Gastrocnemius medialis (tissue), 4 donors: ENCODE measurements around the gene SMYD3. TPM values are rescaled to one million over a fixed set of nuclear protein-coding genes. Genes with fewer than 3 reads are reported as not detected.
"Not testable (repeated sequence)": the region's sequence is repeated elsewhere in the genome, so short reads cannot be mapped to it uniquely, and the experiment has no call there.

Source experiments
- ATAC-seq, 2 donors: fragments of 150-250 bp; one replicate each; pipeline ENCODE4 v1.9.1; 2016
- DNase-seq, 2 donors: peaks; one replicate each; pipeline ENCODE4 v3.0.0-alpha.2; 2019
- H3K27ac ChIP-seq, 4 donors: fragments of 200-600 bp; sonication (generic); 1 replicate in 1 of 4; 2 replicates in 3 of 4; pipeline ENCODE4 v1.5.1; 2016 to 2018; ENCODE audit warnings: mild to moderate bottlenecking in 2 of 4, moderate library complexity in 1 of 4
- H3K27me3 ChIP-seq, 3 donors: fragments of 200-600 bp; sonication (generic) in 2 of 3; 1 replicate in 1 of 3; 2 replicates in 2 of 3; pipeline versions ENCODE4 v1.5.1 to v1.6.0; 2016 to 2019; ENCODE audit warnings: mild to moderate bottlenecking in 1 of 3, moderate library complexity in 1 of 3
- H3K36me3 ChIP-seq, 2 donors: fragments of 200-600 bp; sonication (generic) in 1 of 2; one replicate each; pipeline ENCODE4 v1.5.1; 2017 to 2018
- H3K4me1 ChIP-seq, 2 donors: fragments of 200-600 bp; sonication (generic) in 1 of 2; one replicate each; pipeline ENCODE4 v1.5.1; 2016 to 2017; ENCODE audit warnings: mild to moderate bottlenecking in 2 of 2
- H3K4me3 ChIP-seq, 4 donors: fragments of 200-600 bp; sonication (generic) in 3 of 4; 1 replicate in 1 of 4; 2 replicates in 3 of 4; pipeline ENCODE4 v1.5.1; 2016 to 2019; ENCODE audit warnings: mild to moderate bottlenecking in 2 of 4
- H3K9me3 ChIP-seq, 3 donors: fragments of 200-600 bp; sonication (generic) in 2 of 3; 1 replicate in 1 of 3; 2 replicates in 2 of 3; pipeline ENCODE4 v1.5.1; 2016 to 2019
- POLR2A ChIP-seq, 2 donors: fragments of 450-650 bp; IDR thresholded peaks; one replicate each; pipeline ENCODE4 v1.6.1; 2017; ENCODE audit warnings: antibody characterized with exemption in 2 of 2, mild to moderate bottlenecking in 2 of 2, moderate library complexity in 2 of 2
- in situ Hi-C, 4 donors: fragments of 200-750 bp; cut with MboI; loops; one replicate each; pipeline versions ENCODE4 v1.15.0 to v1.8.0; 2017; ENCODE audit warnings: low sequenced_read_pairs in 4 of 4
- intact Hi-C: fragments of 100-400 bp; cut with DNase I; formaldehyde crosslinking; loops from one replicate; pipeline ENCODE4 v1.15.1; 2023; ENCODE audit warnings: low total_unique reads
- total RNA-seq, 4 donors: library from RNA; depleted of rRNA; stranded (reverse); fragments of >200 nt; gene quantifications; one replicate each; pipeline versions ENCODE4 v1.1.0 to v1.2.3, GENCODE V29; 2016
- TF ChIP-seq, protein P1 (sequence below), 5 experiments: fragments of 450-650 bp in 3 of 5; fragments of 200-600 bp in 2 of 5; sonication (generic) in 2 of 5; IDR thresholded peaks in 4 of 5; conservative IDR thresholded peaks in 1 of 5; 1 replicate in 4 of 5; 2 replicates in 1 of 5; pipeline ENCODE4 v1.5.1; 2016 to 2019; ENCODE audit warnings: antibody characterized with exemption in 5 of 5, mild to moderate bottlenecking in 3 of 5, moderate library complexity in 3 of 5

The SMYD3 gene
- total RNA-seq, 4 donors from 2014 or later, result 4.4 to 10.3 (median 6.3) TPM

GRCh38 chr1:246077476-246077875 is 429.6 kb downstream of the SMYD3 start:
- no peak for TF ChIP-seq POLR2A (IDR thresholded peaks at IDR 0.05)
- TF ChIP-seq, protein P1, sequence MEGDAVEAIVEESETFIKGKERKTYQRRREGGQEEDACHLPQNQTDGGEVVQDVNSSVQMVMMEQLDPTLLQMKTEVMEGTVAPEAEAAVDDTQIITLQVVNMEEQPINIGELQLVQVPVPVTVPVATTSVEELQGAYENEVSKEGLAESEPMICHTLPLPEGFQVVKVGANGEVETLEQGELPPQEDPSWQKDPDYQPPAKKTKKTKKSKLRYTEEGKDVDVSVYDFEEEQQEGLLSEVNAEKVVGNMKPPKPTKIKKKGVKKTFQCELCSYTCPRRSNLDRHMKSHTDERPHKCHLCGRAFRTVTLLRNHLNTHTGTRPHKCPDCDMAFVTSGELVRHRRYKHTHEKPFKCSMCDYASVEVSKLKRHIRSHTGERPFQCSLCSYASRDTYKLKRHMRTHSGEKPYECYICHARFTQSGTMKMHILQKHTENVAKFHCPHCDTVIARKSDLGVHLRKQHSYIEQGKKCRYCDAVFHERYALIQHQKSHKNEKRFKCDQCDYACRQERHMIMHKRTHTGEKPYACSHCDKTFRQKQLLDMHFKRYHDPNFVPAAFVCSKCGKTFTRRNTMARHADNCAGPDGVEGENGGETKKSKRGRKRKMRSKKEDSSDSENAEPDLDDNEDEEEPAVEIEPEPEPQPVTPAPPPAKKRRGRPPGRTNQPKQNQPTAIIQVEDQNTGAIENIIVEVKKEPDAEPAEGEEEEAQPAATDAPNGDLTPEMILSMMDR (IDR thresholded peaks at IDR 0.05 in 4 of 5, conservative IDR thresholded peaks at IDR 0.05 in 1 of 5), result no peak
- H3K27me3 ChIP-seq, result no peaks in the 10 kb centered on the region
- ATAC-seq, result no peak
- DNase-seq, result no peak
- H3K36me3 ChIP-seq, result no peaks in the 10 kb centered on the region
- no peaks in the 10 kb centered on the region for H3K4me1 ChIP-seq
- H3K4me3 ChIP-seq, result no peak overlapping the region
- in situ Hi-C loops, result no loop called here
- no peaks in the 10 kb centered on the region for H3K9me3 ChIP-seq
- intact Hi-C loops, result no loop called here
- H3K27ac ChIP-seq, result no peak overlapping the region

DNA sequence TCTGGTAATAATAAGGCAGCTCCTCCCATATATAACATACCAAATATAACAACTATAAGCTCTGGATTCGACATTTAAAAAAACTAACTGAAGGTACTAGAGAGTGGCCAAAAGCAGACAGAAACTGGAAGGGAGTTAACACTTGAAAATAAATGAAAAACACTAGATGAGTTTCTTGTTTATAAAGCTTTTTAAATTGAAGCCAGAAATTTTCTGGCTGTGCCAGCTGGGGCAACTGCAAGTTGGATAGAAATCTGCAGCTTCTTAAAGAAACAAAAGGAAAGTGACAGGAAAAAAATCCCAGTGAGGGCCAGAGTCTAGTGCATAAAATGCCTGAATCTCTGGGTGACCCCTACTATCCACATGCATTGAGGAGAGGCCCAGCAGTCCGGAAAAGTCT is 432.7 kb downstream of the SMYD3 start:
- H3K27ac ChIP-seq, result no peak overlapping the region
- H3K4me1 ChIP-seq, result no peaks in the 10 kb centered on the region
- no peaks in the 10 kb centered on the region for H3K36me3 ChIP-seq
- H3K4me3 ChIP-seq, result no peak overlapping the region
- DNase-seq (no peak), ATAC-seq (no peak)
- no peaks in the 10 kb centered on the region for H3K27me3 ChIP-seq
- H3K9me3 ChIP-seq, result no peaks in the 10 kb centered on the region
- intact Hi-C loops (no loop called here), in situ Hi-C loops (no loop called here)
- TF ChIP-seq, protein P1 (IDR thresholded peaks at IDR 0.05 in 4 of 5, conservative IDR thresholded peaks at IDR 0.05 in 1 of 5), result no peak
- no peak for TF ChIP-seq POLR2A (IDR thresholded peaks at IDR 0.05)

- in situ Hi-C loops (no loop called here), intact Hi-C loops (no loop called here)
- Histone ChIP-seq H3K4me3 (no peak overlapping the region), H3K9me3 (no peaks in the 10 kb centered on the region), H3K27ac (no peak overlapping the region), H3K4me1 (no peaks in the 10 kb centered on the region), H3K27me3 (no peaks in the 10 kb centered on the region), H3K36me3 (no peaks in the 10 kb centered on the region)
- ATAC-seq (no peak), DNase-seq (no peak)
- TF ChIP-seq, protein P1 (IDR thresholded peaks at IDR 0.05 in 4 of 5, conservative IDR thresholded peaks at IDR 0.05 in 1 of 5), result no peak
- TF ChIP-seq POLR2A (IDR thresholded peaks at IDR 0.05), result no peak
Measured at GRCh38 chr1:246072456-246072955, 434.6 kb downstream of the SMYD3 start.

GRCh38 chr1:246071981-246072380 is 435.1 kb downstream of the SMYD3 start:
- H3K27ac ChIP-seq, in situ Hi-C loops, H3K27me3 ChIP-seq, H3K9me3 ChIP-seq, H3K4me3 ChIP-seq, DNase-seq, H3K4me1 ChIP-seq, intact Hi-C loops, ATAC-seq, H3K36me3 ChIP-seq: not testable (repeated sequence)

DNA sequence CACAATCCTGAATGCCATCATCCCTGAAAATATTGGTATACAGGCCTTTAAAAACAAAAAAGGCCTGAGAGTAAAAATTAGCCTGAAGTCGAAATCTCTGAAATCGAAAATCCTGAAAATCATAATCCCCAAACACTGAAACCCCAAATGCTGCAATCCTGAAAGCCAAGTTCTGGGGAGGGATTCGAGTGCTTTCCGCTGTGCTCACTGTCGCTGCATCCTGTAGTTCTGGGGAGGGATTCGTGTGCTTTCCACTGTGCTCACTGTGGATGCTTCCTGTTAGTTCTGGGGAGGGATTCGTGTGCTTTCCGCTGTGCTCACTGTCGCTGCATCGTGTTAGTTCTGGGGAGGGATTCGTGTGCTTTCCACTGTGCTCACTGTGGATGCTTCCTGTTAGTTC is 435.5 kb downstream of the SMYD3 start:
- H3K4me3 ChIP-seq, H3K36me3 ChIP-seq, in situ Hi-C loops, H3K27ac ChIP-seq, intact Hi-C loops, ATAC-seq, DNase-seq, H3K4me1 ChIP-seq, H3K9me3 ChIP-seq, H3K27me3 ChIP-seq: not testable (repeated sequence)

DNA sequence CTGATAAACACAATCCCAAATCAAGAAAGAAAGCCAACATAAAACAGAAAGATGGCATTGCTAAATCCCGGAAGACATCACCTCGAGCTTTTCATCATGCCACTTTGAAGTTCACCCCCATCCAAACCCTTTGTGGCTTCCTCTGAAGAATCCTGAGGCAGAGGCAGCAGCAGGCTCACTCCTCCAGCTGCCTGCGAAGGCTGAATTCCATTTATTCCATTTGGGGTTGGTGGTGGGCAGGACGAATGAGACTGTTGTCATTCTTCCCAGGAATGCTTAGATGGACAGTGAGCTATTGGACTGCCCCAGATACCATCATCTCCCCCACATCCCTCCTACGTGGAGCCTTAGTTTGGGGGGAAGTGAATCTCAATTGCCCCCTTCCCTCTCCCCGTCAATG is 437.5 kb downstream of the SMYD3 start:
- Histone ChIP-seq H3K27ac (no peak overlapping the region), H3K4me1 (no peaks in the 10 kb centered on the region), H3K36me3 (no peaks in the 10 kb centered on the region), H3K9me3 (no peaks in the 10 kb centered on the region), H3K27me3 (no peaks in the 10 kb centered on the region), H3K4me3 (no peak overlapping the region)
- no peak for DNase-seq
- no peak for ATAC-seq
- no peak for TF ChIP-seq POLR2A (IDR thresholded peaks at IDR 0.05)
- TF ChIP-seq, protein P1 (IDR thresholded peaks at IDR 0.05 in 4 of 5, conservative IDR thresholded peaks at IDR 0.05 in 1 of 5), result no peak
- in situ Hi-C loops, result no loop called here
- intact Hi-C loops, result no loop called here
